Ovary (tissue), 1 donor: Measurements from ENCODE around the gene IDI2.

Experiments used
- EP300 ChIP-seq: sonication (generic); formaldehyde crosslinking; IDR thresholded peaks from one replicate; pipeline ENCODE4 v1.6.1; 2017; ENCODE audit warnings: antibody characterized with exemption
- POLR2A ChIP-seq: fragments of 450-650 bp; IDR thresholded peaks from one replicate; pipeline ENCODE4 v1.6.1; 2017; ENCODE audit warnings: antibody characterized with exemption, mild to moderate bottlenecking, moderate library complexity

DNA sequence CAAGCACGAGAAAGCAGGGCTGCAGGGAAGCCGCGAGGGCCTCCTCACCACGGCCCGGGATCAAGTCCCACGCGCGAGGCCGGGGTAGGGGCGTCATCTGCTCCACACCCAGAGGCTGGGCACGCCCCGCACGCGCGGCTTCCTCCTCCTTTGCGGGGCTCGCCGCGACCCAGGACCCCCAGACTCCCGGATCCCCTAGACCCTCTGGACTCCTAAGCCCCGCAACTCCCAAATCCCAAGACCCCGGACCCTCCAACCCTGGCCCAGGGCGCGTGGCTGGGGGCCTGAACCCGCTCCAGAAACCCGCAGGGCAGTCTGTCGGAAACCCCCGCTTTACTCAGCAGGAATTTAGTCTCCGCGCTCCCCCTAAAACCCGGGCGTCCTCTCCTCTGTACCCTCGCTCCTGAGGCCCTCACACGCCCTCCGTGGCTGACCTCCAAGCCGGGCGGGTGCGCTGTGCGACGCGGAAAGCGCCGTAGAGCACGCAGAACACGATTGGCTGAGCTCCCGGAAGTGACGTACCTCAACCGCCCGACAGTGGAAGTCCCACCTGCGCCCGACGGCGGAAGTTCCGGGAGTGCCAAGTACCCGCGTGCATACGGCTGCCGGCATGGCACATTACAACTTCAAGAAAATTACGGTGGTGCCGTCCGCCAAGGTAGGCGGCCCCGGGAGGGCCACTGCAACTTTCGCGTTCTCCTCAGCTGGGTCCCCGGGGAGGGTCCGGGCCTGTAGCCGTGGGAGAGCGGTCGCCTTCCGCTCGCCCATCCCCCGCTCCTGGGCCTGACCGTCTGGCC lies 37.6 kb downstream of the IDI2 start, which contains the start of gene GTPBP4:
- TF ChIP-seq POLR2A, result peak; percentile 62
- TF ChIP-seq EP300, result peak; percentile 19
